HEK293 (cell line): Measurements from ENCODE around the gene ITPR2.

Experiments
- CTCF ChIP-seq: fragments of 450-650 bp; formaldehyde crosslinking; IDR thresholded peaks from 2 replicates; pipeline ENCODE4 v1.5.1; 2016; ENCODE audit warnings: missing biosample characterization, missing genetic modification characterization
- PBX3 ChIP-seq: sonication (generic); formaldehyde crosslinking; IDR thresholded peaks from 2 replicates; pipeline ENCODE4 v1.8.1; 2022; ENCODE audit warnings: mild to moderate bottlenecking, moderate library complexity, missing genetic modification reagents
- ZBTB20 ChIP-seq: fragments of 450-650 bp; formaldehyde crosslinking; IDR thresholded peaks from 2 replicates; pipeline ENCODE4 v1.5.1; 2016; ENCODE audit warnings: missing biosample characterization, missing genetic modification characterization
- ZBTB26 ChIP-seq: fragments of 450-650 bp; formaldehyde crosslinking; optimal IDR thresholded peaks from 2 replicates; pipeline ENCODE3; 2016; ENCODE audit warnings: missing biosample characterization, mild to moderate bottlenecking, missing genetic modification characterization
- ZNF433 ChIP-seq: fragments of 450-650 bp; formaldehyde crosslinking; IDR thresholded peaks from 2 replicates; pipeline ENCODE4 v1.5.1; 2016; ENCODE audit warnings: missing biosample characterization, missing genetic modification characterization, low read depth
- ZNF544 ChIP-seq: fragments of 450-650 bp; formaldehyde crosslinking; IDR thresholded peaks from 2 replicates; pipeline ENCODE4 v1.5.0; 2017; ENCODE audit warnings: missing biosample characterization, missing genetic modification characterization
- ZNF624 ChIP-seq: fragments of 450-650 bp; formaldehyde crosslinking; IDR thresholded peaks from 2 replicates; pipeline ENCODE4 v1.5.1; 2017; ENCODE audit warnings: missing biosample characterization, missing genetic modification characterization
- ZNF776 ChIP-seq: fragments of 450-650 bp; formaldehyde crosslinking; IDR thresholded peaks from 2 replicates; pipeline ENCODE4 v1.5.0; 2017; ENCODE audit warnings: missing biosample characterization, missing genetic modification characterization, borderline replicate concordance
- ZNF837 ChIP-seq: fragments of 450-650 bp; formaldehyde crosslinking; IDR thresholded peaks from 2 replicates; pipeline ENCODE4 v1.5.1; 2016; ENCODE audit warnings: missing biosample characterization, missing genetic modification characterization

- no peak for TF ChIP-seq ZBTB26
- no peak for TF ChIP-seq CTCF (tag by site-specific recombination)
- no peak for TF ChIP-seq ZNF433
- no peak for TF ChIP-seq ZNF837
- no peak for TF ChIP-seq PBX3 (CRISPR knock-in tag)
- no peak for TF ChIP-seq ZNF624 (tag by site-specific recombination)
- TF ChIP-seq ZBTB20 (tag by site-specific recombination): no peak
- no peak for TF ChIP-seq ZNF776 (tag by site-specific recombination)
- no peak for TF ChIP-seq ZNF544 (tag by site-specific recombination)
Measured at GRCh38 chr12:26768611-26769603, 64.1 kb downstream of the ITPR2 start.
